NCI-H146 treated with DMSO at 0.1 percent for 48 hours (cell line): Measurements from ENCODE around the gene GAK.

ENCODE experiments used
- DNase-seq: peaks from one replicate; lab custom pipeline; 2025; ENCODE audit not compliant: unreplicated experiment; lab: John Stamatoyannopoulos, UW

The GAK gene

DNA sequence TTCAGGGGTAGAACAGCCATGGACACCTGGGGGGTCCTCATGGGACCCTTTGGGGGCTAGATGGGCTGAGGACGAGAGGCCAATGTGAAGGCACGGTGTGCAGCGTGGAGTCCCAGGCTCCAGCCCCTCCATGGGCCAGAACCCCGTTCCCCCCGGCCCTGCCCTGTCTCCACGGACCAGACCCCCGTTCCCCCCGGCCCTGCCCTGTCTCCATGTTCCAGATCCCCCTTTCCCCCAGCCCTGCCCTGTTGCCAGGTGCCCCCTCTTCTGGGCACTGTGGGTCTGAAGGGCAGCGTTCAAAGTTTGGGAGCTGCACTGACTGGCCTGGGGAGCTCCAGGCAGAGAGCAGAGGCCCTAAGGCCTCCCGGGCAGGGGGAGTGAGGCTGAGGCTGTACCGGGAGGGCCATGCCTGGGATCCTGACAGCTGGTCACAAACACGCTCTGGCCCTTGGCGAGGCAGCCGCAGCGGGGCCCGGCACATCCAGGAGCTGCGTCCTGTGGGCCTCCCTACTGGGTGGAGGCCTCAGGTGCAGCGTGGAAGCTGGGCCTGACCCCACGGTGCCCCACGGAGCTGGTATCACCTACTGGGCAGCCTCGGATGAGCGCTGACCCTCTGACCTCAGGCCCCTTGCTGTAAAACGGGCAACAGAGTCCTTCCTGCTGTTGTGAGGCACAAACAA, 32.4 kb upstream of the GAK start:
- DNase-seq, result no peak

DNA sequence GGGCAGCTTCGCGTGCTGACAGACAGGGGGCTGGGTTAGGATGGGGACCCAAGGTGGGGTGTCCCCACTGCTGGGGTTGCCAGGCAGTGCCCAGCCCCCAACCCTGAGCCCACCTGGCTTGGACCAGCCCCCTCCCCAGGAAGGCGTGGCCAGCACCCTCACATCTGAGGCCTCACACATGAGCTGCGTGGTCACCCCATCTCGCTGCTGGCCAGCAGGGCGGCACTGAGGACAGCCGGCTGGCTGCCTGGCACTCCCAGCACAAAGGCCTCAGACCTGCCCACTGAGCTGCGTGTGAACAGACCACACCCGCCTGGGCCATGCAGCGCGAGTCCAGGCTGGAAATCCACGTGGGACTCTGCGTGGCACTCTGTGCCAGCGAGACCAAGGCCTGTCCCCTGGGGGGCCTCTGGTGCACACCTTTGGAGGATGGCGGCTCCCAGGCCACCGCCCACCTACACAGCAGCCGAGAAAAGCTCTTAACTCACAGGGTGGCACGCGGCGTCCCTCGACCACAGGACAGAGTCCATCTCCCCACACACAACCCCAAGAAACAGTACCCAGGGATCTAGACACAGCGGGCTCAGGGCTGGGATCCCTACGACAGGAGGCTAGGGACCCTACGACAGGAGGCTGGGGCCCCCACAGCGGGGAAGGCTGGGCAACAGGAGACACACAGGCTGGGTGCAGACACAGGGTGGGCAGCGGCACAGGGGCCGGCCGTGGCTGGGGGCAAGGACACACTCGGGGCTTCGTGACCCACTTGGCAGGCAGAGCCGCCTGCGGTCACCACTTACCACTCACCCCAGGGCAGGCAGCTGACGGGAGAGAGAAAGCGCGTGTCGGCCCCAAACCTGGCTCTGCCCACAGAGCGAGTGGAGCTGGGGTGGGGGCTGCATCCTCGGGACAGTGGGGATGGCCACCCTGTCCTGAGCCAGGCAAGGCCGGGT, 31.4 kb upstream of the GAK start:
- no peak for DNase-seq

DNA sequence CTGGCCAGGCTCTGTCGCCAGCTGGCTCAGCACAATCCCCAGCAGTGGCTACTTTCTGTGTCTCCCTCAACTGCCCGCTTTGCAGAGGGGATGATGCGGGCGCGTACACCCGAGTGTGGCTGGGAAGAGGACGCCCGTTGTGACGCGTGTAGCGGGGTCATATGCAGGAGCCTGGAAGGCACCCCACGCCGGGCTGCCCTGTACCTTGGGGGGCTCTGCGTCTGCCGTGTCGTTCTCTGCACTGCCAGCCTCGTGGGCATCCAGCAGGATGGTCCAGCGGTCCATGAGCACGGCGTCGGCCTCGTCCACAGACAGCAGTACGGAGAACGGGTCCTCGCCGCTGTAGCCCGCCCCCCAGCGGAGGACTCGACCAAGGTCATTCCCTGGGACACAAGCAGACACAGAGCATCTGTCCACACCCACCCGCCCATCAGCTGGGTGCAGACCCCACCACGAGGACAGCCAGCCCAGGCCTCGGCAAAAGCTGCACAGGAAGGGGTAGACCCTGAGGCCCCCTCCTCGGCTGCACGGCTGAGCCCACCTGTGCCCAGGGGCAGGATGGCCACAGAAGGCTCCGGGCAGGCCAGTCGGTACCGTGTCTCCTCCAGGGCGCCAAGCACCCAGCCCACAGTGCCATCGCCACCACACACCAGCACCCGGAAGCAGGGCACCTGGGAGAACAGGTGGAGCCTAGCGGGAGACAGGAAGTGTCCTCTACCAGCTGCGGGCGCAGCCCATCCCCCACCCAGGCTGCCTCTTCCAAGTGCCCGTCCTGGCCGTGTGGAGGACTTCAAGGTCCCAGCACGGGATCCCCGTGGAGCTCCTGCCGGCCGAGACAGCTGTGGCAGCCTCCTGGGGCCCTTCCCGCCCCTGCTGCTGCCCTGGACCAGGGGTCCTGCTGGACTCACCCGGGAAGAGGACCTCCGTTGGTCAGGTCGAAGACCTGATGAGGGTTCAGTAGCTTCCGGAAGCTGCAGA, 30.4 kb upstream of the GAK start:
- DNase-seq, result no peak

DNA sequence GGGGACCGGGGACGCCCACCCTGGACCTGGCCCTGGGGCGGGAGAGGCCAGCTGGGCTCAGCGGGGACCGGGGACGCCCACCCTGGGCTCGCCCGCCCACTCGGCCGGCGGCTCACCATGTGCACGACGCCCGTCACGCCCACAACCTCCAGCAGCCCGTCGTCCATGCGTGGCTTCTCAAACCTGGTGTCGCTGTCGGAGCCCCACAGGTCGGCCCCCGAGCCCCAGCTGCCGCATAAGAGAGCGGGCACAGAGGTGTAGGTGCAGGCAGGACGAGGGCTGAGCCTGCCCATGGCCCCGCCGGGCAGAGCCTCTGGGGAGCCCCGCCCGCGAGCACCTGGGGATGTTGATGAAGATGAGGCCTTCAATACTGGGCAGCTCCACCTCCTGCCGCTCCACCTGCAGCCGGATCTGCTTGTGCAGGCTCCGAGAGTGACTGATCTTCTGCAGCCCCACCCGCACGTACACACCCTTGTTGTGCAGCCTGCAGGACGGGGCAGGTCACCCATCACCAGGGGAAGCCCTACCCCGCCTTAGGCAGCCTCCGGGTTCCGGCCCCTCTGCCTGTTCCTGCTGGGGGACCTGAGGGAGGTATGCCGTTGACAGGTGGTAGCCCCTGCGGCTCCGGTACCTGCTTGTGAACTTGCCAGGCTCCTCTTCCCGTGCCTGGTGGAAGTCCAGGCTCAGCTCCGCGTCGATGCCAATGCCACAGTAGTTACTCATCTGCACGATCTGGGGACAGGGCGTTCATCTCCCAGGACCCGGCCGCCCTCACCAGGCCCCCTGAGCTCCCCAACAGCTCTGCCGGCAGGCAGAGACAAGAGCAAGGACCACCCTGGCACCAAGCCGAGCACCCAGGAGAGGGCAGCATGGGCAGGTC, 29.5 kb upstream of the GAK start:
- DNase-seq, result no peak

DNA sequence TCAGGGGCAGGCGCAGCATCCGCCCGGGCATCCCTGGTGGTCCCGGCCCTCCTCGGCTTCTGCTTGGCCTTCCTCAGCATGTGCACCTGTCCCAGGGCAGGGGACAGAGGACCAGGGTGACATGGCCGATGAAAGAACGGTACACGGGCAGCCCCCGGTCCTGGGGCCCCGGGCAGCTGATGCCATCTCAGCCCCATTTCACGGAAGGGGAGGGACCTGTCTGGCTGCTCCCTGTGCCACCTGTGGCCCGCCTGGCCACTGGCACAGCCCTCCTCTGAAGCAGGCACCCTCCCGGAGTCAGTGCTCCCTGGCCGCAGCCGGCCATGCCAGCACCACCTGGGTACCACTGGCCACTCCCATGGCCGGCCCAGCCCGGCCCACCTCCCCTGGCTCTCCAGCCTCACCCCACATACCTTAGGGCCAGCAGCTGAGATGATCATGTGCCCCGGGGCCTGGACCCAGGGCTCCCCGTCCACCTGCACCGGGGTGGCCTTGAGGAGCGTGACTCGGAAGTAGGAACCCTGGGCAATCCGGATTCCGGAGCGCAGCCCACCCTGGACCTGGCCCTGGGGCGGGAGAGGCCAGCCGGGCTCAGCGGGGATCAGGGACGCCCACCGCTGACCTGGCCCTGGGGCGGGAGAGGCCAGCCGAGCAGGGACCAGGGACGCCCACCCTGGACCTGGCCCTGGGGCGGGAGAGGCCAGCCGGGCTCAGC, 28.7 kb upstream of the GAK start:
- no peak for DNase-seq

DNA sequence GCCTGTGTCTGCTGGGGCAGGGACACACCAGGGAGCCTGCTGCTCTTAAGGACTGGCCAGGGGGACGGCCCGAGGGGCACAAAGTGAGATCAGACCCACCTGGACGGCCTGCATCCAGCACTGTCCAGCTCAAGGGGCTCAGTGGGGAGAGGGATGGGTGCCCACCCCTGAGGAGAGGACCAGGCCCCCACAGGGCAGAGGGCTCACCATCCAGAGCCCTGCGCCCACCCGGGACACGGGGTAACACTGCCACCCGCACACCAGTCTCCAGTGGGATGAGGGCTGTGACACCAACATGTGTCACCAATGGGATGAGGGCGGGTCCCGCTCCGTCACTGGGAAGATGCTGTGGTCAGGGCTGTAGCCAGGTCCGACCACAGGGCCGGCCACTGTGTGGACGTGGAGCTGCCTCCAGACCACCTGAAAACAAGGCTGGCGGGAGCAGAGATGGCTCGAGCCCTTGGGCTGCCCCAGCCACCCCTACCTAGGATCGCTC, 28.1 kb upstream of the GAK start:
- DNase-seq, result no peak

DNA sequence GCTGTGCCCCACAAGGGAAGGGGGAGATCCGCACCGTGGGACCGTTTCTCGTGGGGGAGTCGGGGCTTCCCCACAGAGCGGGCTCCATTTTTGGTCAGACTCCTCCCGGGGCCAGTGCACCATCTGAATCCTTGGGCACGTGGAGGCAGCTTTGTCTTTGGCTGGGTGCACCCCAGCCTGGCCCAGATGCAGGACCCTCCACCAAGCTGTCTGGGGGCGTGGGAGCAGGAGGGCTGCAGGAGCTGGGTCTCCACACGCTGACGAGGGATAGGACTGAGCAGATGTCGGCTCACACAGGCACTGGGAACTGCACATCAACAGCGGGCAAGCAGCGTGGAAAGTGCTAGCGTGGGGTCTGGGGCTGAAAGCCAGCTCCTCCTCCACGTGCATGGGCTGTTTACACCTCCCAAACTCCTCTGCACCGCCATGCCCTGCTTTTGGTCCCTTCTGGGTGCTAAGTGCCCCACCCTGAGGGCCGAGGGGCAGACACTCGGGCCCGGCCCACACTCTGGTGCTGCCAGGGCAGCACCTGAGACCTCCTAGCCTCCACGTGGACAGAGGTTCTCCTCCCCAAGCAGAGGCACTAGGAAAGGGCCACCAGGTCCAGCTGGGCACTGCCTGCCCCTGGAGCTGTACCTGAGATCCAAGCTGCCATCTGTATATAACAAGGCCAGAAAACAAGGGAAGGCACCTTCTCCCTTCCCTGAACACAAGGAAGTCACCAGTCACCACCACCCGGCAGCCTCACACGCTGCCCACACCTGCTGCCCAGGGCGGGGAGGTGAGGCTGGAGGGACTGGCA, 27.4 kb upstream of the GAK start:
- no peak for DNase-seq

DNA sequence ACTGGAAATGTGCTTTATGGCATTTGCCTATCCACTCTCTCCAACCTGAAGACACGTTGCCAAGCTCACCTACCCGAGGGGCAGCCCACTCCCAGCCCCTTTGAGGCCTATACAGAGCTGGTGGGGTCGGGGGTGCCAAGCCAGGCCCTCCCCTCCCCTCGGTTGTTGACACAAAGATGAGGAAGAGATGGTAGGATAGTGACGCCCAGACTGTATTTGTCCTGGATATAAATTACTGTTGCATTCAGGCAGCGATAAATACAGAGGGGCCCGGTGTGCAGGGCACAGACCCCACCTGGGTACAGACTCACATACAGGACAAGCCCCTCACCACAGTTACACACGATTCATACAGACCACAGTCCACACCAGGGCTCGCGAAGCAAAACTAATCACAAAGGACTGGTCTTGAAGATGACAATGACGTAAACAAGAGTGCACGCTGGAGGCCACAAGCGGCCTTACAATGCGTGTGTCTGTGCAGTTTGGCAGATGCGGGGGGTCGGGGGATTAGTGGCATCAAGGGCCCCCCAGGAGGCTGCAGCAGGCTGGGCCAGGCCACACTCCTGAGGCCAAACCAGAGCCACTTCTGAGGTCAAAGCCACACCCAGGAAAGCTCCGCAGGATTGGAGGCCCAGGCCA, 26.7 kb upstream of the GAK start:
- DNase-seq, result no peak

DNA sequence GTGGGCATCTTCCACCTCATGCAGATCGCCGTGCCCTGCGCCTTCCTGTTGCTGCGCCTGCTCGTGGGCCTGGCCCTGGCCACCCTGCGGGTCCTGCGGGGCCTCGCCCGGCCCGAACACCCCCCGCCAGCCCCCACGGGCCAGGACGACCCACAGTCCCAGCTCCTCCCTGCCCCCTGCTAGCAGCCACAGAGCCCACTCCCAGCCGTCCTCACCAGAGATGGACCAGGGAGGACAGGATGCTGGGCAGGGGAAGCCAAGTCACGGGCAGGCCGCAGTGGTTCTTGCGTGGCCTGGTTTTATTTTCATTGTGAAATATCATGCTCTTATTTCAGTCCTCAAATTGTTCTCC, 26.2 kb upstream of the GAK start:
- no peak for DNase-seq

DNA sequence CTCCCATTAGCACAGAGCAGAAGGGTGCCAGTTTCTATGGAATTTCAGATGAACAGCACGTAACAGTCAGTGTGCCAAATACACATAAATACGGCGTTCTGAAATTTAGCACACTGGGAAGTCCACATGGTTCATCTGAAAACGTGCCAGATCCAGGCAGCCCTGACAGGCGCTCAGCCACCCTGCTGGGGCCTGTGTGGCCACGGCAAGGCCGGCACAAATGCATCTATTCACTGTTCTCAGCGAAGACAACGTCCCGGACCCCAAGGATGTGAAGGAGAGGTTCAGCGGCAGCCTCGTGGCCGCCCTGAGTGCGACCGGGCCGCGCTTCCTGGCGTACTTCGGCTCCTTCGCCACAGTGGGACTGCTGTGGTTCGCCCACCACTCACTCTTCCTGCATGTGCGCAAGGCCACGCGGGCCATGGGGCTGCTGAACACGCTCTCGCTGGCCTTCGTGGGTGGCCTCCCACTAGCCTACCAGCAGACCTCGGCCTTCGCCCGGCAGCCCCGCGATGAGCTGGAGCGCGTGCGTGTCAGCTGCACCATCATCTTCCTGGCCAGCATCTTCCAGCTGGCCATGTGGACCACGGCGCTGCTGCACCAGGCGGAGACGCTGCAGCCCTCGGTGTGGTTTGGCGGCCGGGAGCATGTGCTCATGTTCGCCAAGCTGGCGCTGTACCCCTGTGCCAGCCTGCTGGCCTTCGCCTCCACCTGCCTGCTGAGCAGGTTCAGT, 25.6 kb upstream of the GAK start:
- DNase-seq, result no peak

DNA sequence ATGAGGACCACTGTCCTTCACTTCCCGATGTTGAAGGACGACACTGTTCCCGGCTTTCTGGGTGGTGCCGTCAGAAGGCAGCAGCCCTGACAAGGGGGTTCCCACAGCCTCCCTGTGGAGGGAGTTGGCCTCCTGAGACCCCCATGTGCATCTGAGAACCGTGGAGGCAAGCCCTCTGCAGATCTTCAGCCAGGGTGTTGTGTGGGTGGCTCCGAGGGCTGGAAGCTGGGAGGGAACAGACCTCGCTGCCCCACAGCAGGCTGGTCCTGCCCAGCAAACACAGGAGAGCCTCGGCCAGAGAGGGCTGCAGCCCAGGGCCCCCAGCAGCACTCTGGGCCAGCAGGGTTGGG, 25.1 kb upstream of the GAK start:
- DNase-seq, result no peak

DNA sequence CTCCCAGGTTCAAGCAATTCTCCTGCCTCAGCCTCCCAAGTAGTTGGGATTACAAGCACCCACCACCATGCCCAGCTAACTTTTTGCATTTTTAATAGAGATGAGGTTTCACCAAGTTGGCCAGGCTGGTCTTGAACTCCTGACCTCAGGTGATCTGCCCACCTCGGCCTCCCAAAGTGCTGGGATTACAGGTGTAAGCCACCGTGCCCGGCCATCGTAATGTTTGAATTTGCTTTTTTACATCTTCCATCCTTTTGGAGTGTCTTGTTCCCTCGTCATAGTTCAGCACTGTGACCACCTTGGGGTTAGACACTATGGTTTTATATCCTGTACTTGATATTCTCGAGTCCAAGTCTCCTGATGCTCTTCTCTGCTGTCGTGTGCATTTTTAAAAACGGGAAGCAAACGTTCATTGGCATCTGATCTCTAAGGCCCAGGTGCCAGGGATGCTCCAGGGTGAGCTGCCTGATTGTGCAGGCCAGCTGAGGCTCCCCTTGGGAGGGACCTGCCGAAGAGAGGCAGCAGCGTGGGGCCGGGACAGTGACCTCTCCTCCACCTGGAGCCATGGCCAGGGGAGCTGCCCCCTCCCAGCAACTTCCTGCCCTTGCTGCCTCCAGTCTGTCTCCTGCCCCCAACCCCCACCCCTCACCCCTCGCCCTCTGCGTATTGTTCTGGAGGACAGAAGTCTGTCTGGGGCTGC, 24.6 kb upstream of the GAK start:
- no peak for DNase-seq

DNA sequence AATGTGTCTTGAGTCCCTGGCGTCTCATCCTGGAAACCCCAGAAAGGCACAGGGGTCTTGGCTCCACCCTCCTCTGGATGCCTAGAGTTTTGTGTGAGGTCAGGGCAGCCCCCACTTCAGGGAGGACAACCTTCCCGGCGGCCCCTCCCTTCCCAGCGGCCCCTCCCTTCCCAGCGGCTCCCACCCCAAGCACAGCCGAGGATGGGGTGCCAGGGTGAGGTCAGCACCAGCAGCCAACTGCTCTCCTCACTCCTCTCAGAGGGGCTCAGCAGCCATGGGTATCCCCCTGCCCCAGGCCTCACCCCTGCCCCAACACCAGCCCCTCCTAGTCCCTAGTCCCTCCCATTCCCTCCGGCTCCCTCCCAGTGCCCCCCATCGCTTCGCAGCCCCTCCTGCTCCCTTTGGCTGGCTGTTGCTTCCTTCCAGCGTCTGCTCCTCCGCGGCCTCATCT, 23.8 kb upstream of the GAK start:
- DNase-seq, result no peak

DNA sequence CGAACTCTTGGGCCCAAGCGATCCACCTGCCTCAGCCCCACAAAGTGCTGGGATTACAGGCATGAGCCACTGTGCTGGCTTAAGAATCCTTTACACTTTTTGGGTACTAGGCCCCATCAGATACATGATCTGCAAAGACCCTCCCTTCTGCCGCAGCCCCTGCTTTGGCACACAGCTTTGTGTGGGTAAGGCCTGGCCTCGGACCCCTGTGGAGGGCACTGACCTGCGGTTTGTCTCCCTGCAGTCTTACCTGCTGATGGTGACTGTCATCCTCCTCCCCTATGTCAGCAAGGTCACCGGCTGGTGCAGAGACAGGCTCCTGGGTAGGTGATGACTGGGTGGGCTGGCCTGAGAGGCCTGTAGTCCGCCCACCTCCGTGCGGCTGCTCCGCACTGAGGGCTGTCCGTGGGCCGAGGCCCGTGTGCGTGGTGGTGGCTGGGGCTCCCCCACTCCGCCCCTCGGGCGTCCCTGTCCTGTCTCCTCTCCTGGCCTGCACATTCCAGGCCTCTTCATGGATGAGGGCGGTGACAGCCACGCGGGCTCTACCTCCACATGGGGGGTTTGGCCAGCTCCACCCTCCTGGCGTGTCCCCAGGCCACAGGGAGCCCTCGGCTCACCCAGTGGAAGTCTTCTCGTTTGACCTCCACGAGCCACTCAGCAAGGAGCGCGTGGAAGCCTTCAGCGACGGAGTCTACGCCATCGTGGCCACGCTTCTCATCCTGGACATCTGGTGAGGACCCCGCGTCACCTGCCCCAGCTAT, 23.2 kb upstream of the GAK start:
- DNase-seq, result no peak

DNA sequence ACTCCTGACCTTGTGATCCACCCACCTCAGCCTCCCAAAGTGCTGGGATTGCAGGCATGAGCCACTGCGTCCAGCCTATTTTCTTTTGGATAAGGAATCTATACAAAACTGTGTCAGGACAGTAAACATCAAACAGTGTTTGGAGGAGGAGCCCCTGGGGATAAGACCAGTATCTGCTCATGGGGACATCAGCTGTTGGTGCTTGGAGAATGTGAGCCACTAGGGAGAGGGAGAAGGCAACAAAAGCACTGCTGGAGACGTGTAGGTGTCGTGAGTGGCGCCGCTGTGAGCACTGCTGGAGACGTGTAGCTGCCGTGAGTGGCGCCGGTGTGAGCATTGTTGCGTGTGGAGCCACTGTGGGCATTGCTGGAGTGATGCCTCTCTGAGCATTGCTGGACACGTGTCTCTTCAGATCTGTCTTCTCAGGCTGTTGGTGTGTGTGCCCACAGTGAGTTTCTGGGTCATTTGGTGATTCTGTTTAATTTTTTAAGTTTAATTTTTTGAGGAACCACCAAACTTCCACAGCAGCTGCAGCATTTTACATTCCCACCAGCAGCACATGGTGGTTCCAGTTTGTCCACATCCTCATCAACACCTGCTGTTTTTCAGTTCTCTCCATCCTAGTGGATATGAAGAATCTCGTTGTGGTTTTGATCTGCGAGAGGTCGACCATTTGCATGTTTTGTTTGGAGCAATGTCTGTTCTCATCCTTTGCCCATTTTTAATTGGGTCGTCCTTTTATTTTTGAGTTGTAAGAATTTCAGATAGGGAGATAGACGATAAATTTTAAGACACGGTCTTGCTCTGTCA, 22.3 kb upstream of the GAK start:
- no peak for DNase-seq

DNA sequence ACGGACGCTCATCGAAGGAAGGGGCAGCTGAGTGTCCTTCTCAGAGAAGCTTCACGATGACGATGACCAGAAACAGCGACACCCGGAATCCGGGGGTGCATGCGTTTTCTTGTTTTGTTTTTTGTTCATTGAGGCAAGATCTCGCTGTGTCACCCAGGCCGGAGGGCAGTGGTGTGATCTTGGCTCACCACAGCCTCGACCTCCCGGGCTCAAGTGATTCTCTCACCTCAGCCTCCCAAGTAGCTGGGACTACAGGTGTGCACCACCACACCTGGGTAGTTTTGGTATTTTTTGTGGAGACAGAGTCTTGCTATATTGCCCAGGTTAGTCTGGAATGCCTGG, 21.4 kb upstream of the GAK start:
- no peak for DNase-seq
